Glutamatergic neuron (in vitro differentiated cells): ENCODE data around the gene RUVBL2. TPM values are rescaled to one million over a fixed set of nuclear protein-coding genes. Genes with fewer than 3 reads are reported as not detected.
A peak's percentile ranks its signal among the peaks of the same experiment; 100 is the strongest.

Experiments
- DNase-seq: peaks from one replicate; pipeline ENCODE4 v3.0.0; 2022
- H3K27ac Mint-ChIP-seq: one replicate; pipeline ENCODE4 v1.8.0; 2020; ENCODE audit warnings: mild to moderate bottlenecking, mixed read lengths, inconsistent platforms; ENCODE audit not compliant: unreplicated experiment
- H3K27me3 Mint-ChIP-seq: one replicate; pipeline ENCODE4 v1.8.0; 2020; ENCODE audit warnings: mild to moderate bottlenecking, moderate library complexity, mixed read lengths, inconsistent platforms; ENCODE audit not compliant: unreplicated experiment
- H3K36me3 Mint-ChIP-seq: one replicate; pipeline ENCODE4 v1.8.0; 2020; ENCODE audit warnings: mild to moderate bottlenecking, mixed read lengths, inconsistent platforms; ENCODE audit not compliant: unreplicated experiment
- H3K4me1 Mint-ChIP-seq: one replicate; pipeline ENCODE4 v1.8.0; 2020; ENCODE audit warnings: mild to moderate bottlenecking, low read depth, mixed read lengths, inconsistent platforms; ENCODE audit not compliant: unreplicated experiment
- H3K4me3 Mint-ChIP-seq: one replicate; pipeline ENCODE4 v1.8.0; 2020; ENCODE audit warnings: mild to moderate bottlenecking, mixed read lengths, inconsistent platforms; ENCODE audit not compliant: unreplicated experiment
- H3K9me3 Mint-ChIP-seq: one replicate; pipeline ENCODE4 v1.8.0; 2020; ENCODE audit warnings: mild to moderate bottlenecking, moderate library complexity, mixed read lengths, inconsistent platforms; ENCODE audit not compliant: unreplicated experiment
- CTCF ChIP-seq: fragments of 200-600 bp; sonication (generic); IDR thresholded peaks from one replicate; pipeline ENCODE4 v1.5.0; 2021; ENCODE audit not compliant: partially characterized antibody, unreplicated experiment
- total RNA-seq: library from RNA; stranded (reverse); fragmentation: NEBNext Ultra II Directional; extraction: Animal tissue kit (Norgen Biotek cat#: 25700); gene quantifications from one replicate; pipeline ENCODE4 v1.2.1, GENCODE V29; 2021; ENCODE audit not compliant: unreplicated experiment

Gene RUVBL2
- total RNA-seq, 1 donor from 2014 or later, result 60.9 TPM

GRCh38 chr19:48961051-48961649 lies 32.5 kb upstream of the RUVBL2 start:
- peaks cover 12% of the 10 kb centered on the region for H3K27me3 Mint-ChIP-seq
- peaks cover 12% of the 10 kb centered on the region for H3K9me3 Mint-ChIP-seq
- H3K4me3 Mint-ChIP-seq, result no peak overlapping the region
- no peak for TF ChIP-seq CTCF
- no peaks in the 10 kb centered on the region for H3K36me3 Mint-ChIP-seq
- DNase-seq, result peak; percentile 35
- peak overlapping the region; percentile 28 for H3K27ac Mint-ChIP-seq
- peaks cover 18% of the 10 kb centered on the region for H3K4me1 Mint-ChIP-seq

- peak overlapping the region; percentile 59 for H3K27ac Mint-ChIP-seq
- peaks cover 22% of the 10 kb centered on the region for H3K4me1 Mint-ChIP-seq
- no peaks in the 10 kb centered on the region for H3K36me3 Mint-ChIP-seq
- peaks cover 16% of the 10 kb centered on the region for H3K27me3 Mint-ChIP-seq
- no peak for DNase-seq
- H3K9me3 Mint-ChIP-seq, result peaks cover 14% of the 10 kb centered on the region
- H3K4me3 Mint-ChIP-seq, result no peak overlapping the region
- TF ChIP-seq CTCF, result no peak
Measured at GRCh38 chr19:48961673-48962028, 32.0 kb upstream of the RUVBL2 start.

- H3K36me3 Mint-ChIP-seq, result no peaks in the 10 kb centered on the region
Measured at GRCh38 chr19:48962029-48962848, 31.4 kb upstream of the RUVBL2 start.

GRCh38 chr19:48962849-48963165 lies 30.9 kb upstream of the RUVBL2 start:
- Mint-ChIP-seq H3K4me1 (peaks cover 27% of the 10 kb centered on the region), H3K36me3 (no peaks in the 10 kb centered on the region), H3K27me3 (peaks cover 16% of the 10 kb centered on the region), H3K27ac (no peak overlapping the region), H3K9me3 (peaks cover 14% of the 10 kb centered on the region), H3K4me3 (no peak overlapping the region)
- DNase-seq, result no peak
- TF ChIP-seq CTCF, result no peak

More at GRCh38 chr19:48962029-48962848, 31.4 kb upstream of the RUVBL2 start:
- Mint-ChIP-seq H3K27ac (peak overlapping the region; percentile 59), H3K9me3 (peaks cover 14% of the 10 kb centered on the region), H3K27me3 (peaks cover 16% of the 10 kb centered on the region), H3K4me3 (no peak overlapping the region), H3K4me1 (peaks cover 24% of the 10 kb centered on the region)
- TF ChIP-seq CTCF, result no peak
- peak; percentile 39 for DNase-seq
